Measurements from ENCODE around the gene RYR2.
"Not testable (repeated sequence)": the region's sequence is repeated elsewhere in the genome, so short reads cannot be mapped to it uniquely, and the experiment has no call there.

RYR2 gene

DNA sequence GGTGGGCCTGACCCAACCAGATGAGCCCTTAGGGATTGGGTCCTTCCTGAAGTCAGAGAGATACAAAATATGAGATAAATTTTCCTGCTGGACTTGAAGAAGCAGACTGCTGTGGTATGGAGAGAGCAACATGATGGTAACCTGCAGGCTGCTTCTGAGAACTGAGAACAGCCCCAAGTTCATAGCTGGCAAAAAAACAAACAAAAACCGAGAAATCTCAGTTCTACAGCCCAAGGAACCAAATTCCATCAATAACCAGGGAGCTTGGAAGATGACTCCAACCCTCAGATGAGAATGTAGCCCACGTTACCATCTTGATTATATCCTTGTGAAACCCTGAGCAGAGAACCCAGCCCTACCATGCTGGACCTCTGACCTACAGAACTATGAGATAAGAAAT is 532.6 kb downstream of the RYR2 start:
- no peak for DNase-seq

DNA sequence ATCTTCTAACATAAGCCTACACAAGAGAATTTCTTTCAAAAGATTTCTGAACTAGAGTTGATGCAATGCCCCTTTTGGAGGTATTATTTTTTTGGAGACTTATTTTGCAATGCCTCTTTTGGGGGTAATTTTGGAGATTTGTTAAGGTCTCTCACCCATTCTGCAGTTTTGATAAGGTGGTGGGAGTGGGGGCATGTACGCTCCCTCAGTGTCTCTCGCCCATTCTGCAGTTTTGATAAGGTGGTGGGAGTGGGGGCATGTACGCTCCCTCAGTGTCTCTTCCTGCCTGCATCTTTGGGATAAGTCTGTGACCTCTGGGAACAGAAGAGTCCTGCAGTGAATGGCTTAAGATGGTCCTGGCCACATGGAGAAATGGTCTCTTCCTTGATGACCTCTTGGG is 536.6 kb downstream of the RYR2 start:
- DNase-seq = no peak

DNA sequence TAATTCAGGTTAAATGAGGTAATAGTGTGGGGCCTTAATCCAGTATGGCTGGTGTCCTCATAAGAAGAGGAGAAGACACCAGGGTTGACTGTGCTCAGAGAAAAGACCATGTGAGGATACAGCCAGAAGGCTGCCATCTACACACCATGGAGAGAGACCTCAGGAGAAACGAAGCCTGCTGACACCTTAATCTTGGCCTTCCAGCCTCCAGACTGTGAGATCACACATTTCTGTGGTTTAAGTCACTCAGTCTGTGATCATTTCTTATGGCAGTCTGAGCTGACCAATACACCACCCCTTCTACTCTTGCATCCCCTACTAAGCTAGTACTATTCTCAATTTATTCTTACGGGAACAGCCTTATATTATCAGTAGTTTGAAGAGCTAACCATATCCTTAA is 538.7 kb downstream of the RYR2 start:
- no peak for DNase-seq

DNA sequence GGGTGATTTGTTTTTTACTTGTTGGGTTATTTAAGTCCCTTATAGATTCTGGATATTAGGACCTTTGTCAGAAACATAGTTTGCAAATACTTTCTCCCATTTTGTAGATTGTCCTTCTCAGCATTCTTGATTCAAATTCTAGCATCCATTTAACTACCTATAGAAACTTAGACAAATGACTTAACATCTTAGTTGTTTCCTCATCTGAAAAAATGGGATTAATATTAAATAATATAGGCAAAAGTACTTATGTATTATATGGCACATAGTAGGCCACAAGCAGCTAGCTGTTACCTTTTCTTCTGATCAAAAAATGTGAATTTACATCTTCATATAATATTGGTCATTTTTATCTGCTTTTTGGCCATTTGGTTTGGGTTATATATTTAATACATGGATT is 541.3 kb downstream of the RYR2 start:
- DNase-seq = no peak

DNA sequence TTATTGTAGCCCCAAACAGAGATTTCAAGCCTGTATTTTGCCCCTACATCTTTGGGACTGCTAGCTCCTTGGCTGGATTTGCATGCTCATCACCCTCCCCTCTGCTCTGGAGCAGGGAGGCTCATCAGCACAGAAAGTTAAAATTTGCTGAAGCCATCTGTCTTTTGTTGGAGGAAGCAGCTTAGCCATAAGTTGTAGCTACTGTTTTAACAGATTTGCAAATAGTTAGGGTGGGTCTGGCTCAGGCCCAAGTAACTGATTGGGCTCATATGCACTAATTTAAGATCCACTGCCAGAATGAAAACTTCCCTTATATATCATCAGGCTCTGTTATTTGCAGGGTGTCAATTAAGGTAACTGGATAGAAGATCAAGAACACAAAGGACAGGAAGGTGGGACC is 541.8 kb downstream of the RYR2 start:
- no peak for DNase-seq

DNA sequence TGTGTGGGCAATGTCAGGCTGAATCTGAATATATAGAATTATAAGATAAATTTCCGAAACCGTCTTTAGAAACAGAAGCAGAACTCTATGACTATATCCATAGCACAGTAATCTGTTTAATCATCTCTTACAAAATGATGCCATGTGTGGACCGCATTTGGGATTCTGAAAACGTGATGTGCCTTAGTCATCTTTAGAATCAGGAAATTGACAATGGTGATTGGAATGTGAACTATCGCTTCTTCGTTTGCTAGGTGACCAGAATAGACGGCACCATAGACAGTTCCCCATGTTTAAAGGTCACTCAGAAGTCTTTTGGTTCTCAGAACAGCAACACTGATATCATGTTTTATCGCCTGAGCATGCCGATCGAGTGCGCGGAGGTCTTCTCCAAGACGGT is 548.4 kb downstream of the RYR2 start:
- DNase-seq = no peak

DNA sequence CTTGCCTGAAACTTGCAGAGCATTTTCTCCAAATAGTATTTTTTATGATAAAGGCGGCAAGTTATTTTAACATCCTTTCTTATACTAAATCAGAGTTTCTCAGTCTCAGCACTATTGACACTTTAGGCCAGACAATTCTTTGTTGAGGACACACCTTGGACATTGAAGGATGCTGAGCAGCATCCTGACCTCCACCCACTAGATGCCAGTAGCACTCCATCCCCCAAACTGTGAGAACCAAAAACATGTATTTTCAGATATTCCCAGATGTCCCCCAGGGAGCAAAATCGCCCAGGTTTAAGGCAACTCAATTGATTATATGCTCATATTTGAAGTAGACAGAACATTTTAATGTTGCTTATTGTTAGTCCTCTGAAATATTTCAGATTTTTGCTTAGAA is 549.4 kb downstream of the RYR2 start:
- no peak for DNase-seq

DNA sequence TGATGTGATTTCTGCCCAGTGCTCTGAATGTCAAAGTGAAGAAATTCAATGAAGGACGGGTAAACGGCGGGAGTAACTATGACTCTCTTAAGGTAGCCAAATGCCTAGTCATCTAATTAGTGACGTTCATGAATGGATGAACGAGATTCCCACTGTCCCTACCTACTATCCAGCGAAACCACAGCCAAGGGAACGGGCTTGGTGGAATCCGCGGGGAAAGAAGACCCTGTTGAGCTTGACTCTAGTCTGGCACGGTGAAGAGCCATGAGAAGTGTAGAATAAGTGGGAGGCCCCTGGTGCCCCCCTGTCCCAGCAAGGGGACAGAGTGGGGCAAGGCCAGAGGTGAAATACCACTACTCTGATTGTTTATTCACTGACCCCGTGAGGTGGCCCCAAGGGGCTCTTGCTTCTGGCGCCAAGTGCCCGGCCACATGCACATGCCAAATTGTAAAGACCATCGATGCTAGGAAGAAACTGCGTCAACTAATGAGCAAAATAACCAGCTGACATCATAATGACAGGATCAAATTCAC is 561.1 kb downstream of the RYR2 start:
- DNase-seq = not testable (repeated sequence)

DNA sequence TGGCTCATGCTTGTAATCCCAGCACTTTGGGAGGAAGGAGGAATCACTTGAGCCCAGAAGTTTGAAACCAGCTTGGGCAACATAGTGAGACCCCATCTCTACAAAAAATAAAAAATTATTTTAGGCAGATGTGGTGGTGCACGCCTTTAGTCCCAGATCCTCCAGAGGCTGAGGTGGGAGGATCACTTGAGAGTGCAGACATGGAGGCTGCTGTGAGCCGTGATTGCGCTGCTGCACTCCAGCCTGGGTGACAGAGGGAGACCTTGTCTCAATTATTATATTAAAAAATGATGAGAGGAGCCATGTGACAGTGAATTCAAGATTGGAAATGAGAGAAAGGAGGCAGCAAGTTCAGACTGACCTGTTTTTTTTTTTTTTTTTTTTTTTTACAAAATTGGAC is 566.4 kb downstream of the RYR2 start:
- no peak for DNase-seq

DNA sequence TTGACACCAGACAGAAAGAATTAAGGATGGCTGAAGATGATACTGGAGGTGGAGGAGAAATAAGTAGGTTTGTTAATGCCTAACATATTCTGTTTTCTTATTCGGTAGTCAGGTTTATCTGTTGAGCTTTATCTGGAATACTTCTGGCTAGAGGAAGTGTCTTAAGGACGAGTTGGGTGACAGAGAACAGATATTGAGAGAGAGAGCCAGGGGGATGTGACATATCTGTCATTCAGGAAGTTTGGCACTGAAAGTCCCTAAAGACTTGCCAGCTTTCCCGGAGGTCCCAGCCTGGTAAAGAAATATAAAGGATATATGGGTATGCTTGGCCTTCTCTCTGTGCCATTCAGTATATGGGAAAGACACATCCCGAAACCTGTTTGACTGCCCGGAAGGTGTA is 568.2 kb downstream of the RYR2 start:
- no peak for DNase-seq

DNA sequence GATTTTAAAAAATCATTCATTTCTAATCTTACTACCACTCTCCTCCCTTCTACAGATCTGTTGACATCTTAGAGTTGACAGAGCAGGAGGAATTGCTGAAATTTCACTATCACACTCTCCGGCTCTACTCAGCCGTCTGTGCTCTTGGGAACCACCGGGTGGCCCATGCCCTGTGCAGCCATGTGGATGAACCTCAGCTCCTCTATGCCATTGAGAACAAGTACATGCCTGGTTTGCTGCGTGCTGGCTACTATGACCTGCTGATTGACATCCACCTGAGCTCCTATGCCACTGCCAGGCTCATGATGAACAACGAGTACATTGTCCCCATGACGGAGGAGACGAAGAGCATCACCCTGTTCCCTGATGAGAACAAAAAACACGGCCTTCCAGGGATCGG is 572.0 kb downstream of the RYR2 start:
- no peak for DNase-seq

DNA sequence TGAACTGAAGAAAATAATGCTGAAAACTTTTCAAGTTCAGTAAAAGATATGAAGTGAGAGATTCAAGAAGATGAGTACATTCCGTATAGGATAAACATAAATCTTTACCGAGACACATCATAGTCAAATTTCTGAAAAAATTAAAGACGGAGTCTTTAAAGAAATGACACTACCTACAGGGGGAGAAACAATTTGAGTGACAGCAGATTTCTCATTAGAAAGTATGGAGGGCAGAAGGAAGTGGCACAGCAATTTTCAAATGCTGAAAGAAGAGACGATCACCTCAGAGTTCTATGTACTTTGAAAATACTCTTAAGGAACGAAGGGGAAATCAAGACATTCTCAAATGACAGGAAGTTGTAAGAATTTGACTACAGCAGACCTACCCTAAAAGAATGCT is 577.6 kb downstream of the RYR2 start:
- DNase-seq = no peak

DNA sequence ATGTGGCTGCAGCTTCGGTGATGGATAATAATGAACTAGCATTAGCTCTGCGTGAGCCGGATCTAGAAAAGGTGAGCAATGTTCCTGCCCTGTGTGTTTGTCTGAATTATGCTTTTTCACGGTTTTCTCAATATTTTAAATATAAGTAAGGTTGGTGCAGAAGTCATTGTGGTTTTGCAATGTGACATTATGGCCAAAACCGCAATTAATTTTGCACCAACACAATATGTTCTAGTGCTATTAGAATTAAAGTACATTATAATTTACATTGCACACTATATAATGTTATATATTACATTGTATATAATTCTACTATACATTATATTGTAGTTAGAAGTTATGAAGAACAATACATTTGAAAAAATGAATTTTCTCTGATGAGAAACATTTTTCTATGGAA is 592.9 kb downstream of the RYR2 start:
- DNase-seq = no peak

DNA sequence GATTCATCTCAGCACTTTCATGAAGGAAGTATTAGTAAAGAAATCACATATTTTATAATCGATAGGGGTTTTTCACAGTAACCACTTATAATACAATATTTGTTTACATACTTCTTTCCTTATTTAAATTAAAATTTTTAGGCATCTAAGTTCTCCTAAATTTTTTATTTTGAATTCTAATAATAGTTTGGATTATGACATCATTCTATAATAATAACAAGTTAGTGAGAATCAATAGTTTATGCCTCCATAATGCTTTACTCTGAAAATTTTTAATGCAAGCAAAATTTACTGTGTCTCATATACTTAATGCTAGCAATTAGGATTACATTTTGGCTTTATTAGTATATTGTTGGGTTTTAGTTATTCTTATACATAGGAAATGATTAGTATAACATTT is 596.6 kb downstream of the RYR2 start:
- DNase-seq = no peak

DNA sequence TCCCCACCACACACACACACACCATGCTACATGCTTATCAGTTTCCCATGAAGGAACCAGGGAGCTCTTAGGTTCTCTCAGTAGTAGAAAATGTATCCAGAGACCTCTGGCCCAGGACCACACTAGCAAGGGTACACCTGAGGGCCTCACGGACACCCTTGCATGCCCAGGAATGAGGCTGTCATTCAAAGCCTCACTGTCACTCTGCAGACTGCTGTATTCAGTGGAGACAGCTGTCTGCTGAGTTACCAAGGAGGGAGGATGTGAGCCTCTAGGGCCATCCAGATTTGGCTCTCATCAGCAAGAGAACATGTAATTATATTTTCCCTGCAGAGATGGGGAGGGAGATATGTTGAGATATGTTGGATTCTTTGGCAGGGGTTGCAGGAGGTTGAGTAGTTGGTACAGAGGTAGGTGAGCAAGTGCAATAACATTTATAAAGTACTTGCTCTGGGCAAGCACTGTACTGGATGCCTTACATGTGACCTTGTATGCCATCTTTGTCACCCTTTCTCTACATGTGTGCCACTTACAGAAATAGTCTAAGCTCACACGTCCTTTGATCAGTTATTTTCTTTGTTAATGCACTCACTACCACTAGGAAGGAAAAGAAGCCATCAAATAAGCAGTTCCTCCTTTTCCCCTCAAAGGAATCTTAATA is 598.2 kb downstream of the RYR2 start:
- no peak for DNase-seq

DNA sequence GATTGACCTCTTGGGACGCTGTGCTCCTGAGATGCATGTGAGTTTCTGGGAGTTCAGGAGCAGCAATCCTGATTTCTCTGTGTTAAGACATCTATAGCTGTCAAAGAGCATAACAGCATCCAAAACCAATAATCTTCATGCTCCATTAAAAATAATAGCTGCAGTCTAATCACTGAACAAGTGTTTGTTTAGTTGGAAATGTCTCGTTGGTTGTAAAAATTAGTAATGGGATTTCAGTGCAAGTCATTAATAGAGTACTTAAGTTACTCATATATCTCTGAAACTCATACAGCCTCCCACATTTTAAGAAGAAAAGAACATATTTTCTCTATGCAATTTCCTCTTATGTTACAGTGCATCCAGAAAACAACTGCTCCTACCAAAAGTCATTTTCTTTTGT is 599.0 kb downstream of the RYR2 start:
- no peak for DNase-seq

DNA sequence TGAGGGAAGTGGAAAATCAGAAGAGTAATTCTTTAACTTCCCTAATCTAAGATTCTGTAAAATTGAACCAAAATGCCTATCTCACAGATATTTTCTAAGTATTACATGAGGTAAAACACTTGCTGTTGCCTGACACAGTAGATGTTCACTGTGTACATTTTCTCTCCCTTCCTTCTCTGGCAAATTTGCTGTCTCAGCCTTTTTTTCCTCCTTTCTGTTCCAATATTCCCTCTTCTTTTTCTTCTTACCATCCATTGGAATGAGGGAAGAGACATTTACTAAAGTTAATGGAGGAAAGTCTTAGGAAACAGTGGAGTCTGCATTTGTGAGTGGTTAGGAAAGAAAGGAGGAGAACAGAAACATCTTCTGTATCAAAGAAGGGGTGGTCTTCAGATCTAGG is 608.8 kb downstream of the RYR2 start:
- DNase-seq = no peak

DNA sequence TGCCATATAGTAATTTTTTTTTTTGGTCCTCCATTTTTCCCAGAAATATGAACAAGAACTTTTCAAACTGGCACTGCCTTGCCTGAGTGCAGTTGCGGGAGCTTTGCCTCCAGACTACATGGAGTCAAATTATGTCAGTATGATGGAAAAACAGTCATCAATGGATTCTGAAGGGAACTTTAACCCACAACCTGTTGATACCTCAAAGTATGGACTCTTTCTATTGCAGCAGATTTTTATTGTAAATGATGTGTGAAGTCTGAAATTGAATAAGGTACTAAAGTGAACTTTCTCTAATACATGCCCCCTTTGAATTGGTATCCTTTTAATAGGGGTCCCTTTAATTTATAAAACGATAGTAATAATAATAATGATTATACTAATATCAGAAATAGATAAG is 613.8 kb downstream of the RYR2 start:
- DNase-seq = no peak

DNA sequence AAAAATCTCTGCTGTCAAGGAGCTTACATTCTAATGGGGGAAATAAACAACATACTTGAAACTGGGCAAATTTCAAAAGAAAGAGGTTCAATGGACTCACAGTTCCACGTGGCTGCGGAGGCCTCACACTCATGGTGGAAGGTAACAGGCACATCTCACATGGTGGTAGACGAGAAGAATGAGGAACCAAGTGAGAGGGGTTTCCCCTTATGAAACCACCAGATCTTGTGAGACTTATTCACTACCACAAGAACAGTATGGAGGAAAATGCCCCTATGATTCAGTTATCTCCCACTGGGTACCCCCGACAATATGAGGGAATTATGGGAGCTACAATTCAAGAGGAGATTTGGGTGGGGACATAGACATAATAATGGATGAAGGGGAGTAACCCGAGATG is 622.4 kb downstream of the RYR2 start:
- no peak for DNase-seq

DNA sequence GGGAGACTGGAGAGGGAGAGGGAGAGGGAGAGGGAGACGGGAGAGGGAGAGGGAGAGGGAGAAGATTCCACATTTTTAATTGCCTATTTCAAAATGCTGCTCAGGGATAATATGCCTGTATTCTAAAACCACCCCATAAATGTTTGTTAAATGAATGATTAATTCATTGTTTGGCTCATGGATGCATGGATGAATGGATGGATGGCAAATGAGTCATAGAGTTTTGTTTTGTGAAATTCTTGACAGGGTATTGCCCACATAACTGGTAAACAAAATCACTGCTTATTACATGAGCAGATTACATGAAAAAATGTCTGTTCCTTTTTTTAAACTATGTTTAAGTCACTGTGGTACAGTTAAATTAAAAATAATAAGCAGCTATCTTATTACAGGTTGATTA is 628.3 kb downstream of the RYR2 start:
- no peak for DNase-seq

DNA sequence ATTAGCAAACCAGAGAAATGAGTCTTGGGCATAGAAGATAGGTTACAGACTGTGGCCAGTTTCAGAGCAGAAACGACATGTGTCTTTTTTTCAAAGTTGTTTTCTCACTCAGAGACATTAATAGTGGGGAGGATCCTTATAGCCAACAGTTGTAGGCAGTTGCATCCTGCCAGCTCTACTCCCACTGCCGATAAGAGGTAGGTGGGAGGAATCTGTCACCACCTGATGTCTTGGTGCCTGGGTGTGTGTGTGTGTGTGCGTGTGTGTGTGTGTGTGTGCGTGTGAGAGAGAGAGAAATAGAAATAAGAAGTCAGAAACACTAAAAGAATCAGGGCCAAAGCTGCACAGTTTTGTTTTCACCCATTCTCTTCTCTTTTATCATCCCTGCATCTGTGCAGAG is 629.3 kb downstream of the RYR2 start:
- no peak for DNase-seq

DNA sequence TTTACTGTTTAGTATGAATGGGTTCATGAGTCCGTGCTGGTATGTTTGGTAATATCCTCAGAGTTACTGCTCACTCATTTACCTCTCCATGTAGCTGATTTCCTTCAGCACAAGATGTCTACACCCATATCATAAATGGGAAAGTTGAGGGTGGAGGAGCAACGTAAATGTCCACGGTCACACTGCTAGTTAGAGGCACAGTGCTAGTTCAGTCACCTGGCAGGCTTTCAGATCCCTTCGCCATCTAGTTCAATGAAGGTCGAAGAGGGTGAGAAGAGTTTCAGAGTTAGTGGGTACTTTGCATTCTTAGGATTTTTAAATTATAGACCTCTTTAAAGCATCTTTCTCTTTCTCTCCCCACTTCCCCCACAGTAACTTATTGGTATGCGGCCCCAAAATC is 630.0 kb downstream of the RYR2 start:
- DNase-seq = no peak

DNA sequence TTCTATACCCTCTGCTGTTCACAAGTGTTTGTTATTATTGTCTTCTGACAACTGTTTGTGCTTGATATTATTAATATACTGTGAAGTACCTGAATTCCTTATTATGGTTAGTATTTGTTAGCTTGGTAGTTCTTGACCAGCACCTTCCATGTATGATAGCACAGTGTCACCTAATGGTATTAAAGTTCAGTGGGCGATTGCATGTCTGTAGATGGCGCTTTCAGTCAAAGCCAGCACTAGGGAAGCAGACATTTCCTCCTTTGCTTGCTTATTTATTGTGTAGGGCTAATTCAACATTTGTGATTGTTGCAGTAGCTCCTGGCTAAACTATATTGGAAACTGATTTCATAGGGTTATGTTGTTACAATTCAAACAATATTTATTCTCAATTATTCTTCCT is 630.8 kb downstream of the RYR2 start:
- no peak for DNase-seq

DNA sequence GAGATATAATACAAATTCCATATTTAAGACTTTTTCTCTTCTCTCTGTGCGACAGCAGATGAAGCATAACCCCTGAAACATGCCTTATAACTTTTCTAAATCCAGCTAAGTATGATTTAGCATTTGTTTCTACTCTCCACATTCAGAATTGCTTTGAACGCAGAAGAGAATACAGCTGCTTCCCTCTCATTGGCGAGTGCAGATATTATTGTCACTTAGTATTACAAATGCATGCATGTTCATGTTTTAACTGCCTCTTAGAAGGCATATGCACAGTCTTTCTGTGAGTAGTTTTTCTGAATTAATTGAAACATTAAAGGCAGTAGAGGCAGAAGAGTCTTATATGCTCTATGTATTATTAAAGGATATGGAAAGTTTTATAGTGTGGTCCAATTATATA is 631.6 kb downstream of the RYR2 start:
- DNase-seq = no peak

DNA sequence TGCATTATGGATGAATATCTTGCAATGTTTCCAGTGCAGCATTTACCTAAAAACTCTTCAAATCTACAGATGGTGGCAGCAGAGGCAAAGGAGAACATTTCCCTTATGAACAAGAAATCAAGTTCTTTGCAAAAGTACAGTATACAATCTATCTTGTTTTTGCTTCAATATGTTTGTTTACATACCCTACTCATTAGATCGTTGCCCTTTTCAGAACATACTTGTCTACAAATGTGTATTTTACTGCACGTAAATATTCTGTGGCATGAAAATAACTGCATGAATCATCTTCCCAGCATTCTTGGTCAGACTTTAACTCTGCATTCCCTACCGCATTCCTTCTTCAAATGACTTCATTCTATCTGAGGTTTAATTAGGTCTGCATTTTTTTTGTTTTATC is 636.0 kb downstream of the RYR2 start:
- DNase-seq = no peak

All from C1 segment of cervical spinal cord (tissue), 14 donors.